NCI-H69 (cell line): ENCODE results near the gene DDO.

Experiments used
- DNase-seq: peaks from one replicate; lab custom pipeline; 2025; lab: John Stamatoyannopoulos, UW

Gene DDO

DNA sequence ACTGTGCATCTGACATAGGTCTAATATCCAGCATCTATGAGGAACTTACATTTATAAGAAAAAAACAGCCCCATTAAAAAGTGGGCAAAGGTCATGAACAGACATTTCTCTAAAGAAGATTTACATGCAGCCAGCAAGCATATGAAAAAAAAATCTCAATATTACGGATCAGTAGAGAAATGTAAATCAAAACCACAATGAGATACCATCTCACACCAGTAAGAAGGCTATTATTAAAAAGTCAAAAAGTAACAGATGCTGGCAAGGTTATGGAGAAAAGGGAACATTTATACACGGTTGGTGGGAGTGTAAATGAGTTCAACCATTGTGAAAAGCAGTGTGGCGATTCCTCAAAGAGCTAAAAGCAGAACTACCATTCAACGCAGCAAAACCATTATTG, 70.3 kb downstream of the DDO start:
- peak; percentile 80 for DNase-seq

DNA sequence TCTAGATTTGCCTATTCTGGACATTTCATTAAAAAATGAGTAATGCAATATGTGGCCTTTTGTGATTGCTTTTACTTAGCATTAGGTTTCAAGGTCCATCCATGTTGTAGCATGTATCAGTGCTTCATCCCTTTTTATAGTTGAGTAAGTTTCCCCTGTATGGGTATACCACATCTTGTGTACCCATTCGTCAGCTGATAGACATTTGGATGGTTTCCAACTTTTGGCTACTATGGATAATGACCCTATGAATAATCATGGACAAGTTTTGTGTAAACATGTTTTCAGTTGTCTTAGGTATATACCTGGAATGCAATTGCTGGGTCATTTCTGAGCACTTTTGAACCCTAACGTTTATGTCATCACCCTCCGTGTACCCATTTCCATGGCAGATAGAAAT, 72.6 kb downstream of the DDO start:
- peak; percentile 20 for DNase-seq
